Measurements from ENCODE around the gene SLC2A6.
A peak's percentile ranks its signal among the peaks of the same experiment; 100 is the strongest.

The SLC2A6 gene

DNA sequence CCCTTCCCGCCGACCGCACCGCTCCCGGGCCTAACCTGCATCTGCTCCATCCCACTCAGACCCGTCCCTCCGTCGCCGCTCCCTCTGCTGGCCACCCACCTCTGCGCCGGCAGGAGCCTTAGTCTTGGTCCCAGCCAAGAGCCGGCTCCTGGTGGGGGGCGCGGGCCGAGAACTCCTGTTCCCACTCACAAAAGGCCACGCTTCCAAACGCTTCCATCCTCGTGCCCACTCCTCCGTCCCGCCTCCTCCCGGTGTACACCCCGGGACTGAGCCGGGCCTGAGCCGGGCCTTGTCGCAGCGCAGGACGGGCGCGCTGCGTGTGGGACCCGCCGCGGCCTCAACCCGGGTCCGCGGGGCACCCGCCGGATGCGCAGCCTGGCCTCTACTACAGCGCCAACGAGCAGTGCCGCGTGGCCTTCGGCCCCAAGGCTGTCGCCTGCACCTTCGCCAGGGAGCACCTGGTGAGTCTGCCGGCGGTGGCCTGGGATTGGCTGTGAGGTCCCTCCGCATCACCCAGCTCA lies 49.2 kb downstream of the SLC2A6 start:
- TF ChIP-seq, protein P1, sequence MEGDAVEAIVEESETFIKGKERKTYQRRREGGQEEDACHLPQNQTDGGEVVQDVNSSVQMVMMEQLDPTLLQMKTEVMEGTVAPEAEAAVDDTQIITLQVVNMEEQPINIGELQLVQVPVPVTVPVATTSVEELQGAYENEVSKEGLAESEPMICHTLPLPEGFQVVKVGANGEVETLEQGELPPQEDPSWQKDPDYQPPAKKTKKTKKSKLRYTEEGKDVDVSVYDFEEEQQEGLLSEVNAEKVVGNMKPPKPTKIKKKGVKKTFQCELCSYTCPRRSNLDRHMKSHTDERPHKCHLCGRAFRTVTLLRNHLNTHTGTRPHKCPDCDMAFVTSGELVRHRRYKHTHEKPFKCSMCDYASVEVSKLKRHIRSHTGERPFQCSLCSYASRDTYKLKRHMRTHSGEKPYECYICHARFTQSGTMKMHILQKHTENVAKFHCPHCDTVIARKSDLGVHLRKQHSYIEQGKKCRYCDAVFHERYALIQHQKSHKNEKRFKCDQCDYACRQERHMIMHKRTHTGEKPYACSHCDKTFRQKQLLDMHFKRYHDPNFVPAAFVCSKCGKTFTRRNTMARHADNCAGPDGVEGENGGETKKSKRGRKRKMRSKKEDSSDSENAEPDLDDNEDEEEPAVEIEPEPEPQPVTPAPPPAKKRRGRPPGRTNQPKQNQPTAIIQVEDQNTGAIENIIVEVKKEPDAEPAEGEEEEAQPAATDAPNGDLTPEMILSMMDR (IDR thresholded peaks at IDR 0.05; ENCODE audit: insufficient read depth, low read length, missing control alignments), result peak; percentile 68
- DNase-seq (ENCODE audit: low read depth, low spot score), result no peak

DNA sequence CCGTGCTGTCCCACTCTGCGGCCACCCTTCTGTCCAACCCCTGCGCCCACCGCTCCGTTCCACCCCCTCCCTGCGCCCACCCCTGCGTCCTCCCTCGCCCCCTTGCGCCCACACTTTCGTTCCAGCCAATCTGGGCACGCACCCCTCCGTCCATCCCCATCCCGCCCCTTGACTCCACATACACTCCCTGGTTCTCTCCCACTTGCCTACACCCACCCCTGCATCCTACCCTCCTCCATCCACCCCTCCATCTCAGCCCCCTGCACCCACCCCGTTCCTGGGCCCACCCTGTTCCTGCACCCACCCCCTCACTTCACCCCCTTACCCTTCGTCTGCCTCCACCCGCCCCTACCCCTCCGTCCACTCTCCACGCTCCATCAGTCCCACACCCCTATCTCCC lies 49.7 kb downstream of the SLC2A6 start:
- DNase-seq (ENCODE audit: low read depth, low spot score), result no peak
- POLR2A ChIA-PET, result no interaction called here

More for the DNA sequence above, 49.2 kb downstream of the SLC2A6 start:
- POLR2A ChIA-PET, result no interaction called here
- CTCF ChIA-PET, result interaction anchor here (1.5 kb wide), 1 partner anchor 10 kb away, joined by 5 read pairs; no protein-coding TSS in a partner anchor
- H3K4me3 ChIP-seq (ENCODE audit: low read depth, low read length), result no peak overlapping the region

DNA sequence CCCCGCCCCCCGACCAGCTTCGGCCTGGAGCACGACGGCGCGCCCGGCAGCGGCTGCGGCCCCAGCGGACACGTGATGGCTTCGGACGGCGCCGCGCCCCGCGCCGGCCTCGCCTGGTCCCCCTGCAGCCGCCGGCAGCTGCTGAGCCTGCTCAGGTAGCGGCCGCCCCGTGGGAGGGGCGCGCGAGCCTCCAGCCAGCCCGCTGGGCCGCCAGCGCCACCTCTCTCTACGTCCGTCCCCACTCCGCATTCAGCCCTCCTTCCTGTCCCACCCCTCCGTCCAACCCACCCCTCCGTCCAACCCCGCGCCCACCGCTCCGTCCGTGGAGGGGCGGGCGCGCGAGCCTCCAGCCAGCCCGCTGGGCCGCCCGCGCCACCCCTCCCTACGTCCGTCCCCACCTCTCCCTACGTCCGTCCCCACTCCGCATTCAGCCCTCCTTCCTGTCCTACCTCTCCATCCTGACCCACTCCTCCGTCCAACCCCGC lies 50.2 kb downstream of the SLC2A6 start:
- ChIA-PET POLR2A (no interaction called here), CTCF (no interaction called here)
- TF ChIP-seq, protein P1 (IDR thresholded peaks at IDR 0.05; ENCODE audit: insufficient read depth, low read length, missing control alignments), result no peak
- DNase-seq (ENCODE audit: low read depth, low spot score), result no peak
- H3K4me3 ChIP-seq (ENCODE audit: low read depth, low read length), result peak overlapping the region; percentile 6; the same call in 1 of the 2 replicates

More for the DNA sequence above, 49.7 kb downstream of the SLC2A6 start:
- H3K4me3 ChIP-seq (ENCODE audit: low read depth, low read length), result no peak overlapping the region
- TF ChIP-seq, protein P1 (IDR thresholded peaks at IDR 0.05; ENCODE audit: insufficient read depth, low read length, missing control alignments), result no peak
- CTCF ChIA-PET, result no interaction called here

DNA sequence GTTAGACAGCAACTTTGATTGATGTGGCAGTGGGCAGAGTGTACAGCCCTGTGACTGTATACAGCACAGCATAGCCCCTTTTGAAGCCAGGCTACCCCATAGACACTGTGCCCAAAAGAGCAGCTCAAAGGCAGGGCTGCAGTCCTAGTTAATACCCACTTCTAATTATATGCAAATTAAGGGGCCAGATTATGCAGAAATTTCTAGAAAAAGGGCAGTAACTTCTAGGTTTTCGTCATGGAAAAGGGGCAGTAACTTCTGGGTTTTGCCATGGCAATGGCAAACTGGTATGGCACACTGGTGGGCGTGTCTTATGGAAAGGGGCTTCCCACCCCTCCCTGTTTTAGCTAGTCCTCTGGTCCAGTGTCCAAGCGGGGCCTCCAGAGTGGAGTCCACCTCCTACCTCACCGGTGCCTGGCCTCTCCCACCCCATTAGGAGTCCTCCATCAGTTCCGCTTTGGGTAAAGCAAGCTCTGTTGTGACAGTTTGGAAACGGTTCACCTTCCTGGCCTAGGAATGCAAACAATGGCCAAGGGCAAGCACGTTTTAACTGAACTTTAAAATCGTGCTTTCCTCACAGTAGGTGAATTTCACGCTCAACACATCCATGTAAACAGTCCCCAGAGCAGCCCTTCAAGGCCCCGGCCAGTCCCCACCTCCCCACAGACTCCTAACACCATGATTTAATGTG lies 51.1 kb downstream of the SLC2A6 start:
- DNase-seq (ENCODE audit: low read depth, low spot score), result no peak
- TF ChIP-seq, protein P1 (IDR thresholded peaks at IDR 0.05; ENCODE audit: insufficient read depth, low read length, missing control alignments), result no peak
- ChIA-PET CTCF (no interaction called here), POLR2A (interaction anchor here (1.0 kb wide), 1 partner anchor 80 kb away, joined by 4 read pairs; the partner anchor contains the start of genes MED22 and RPL7A)
- no peak overlapping the region for H3K4me3 ChIP-seq (ENCODE audit: low read depth, low read length)

DNA sequence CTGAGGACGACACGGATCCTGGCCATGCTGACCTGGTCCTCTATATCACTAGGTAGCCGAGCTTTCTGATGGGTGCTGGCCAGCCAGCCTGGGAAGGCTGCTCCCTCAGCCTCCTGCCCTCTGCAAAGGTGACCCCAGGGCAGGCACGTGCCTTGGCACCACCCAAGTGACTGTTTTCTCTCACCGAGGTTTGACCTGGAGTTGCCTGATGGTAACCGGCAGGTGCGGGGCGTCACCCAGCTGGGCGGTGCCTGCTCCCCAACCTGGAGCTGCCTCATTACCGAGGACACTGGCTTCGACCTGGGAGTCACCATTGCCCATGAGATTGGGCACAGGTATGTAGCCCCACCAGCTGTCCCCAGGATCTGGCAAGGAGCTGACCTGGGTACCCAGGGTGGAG lies 52.9 kb downstream of the SLC2A6 start:
- TF ChIP-seq, protein P1 (IDR thresholded peaks at IDR 0.05; ENCODE audit: insufficient read depth, low read length, missing control alignments), result no peak
- ChIA-PET CTCF (no interaction called here), POLR2A (interaction anchor here (1.5 kb wide), 1 partner anchor 9 kb away, joined by 3 read pairs; no protein-coding TSS in a partner anchor)
- H3K4me3 ChIP-seq (ENCODE audit: low read depth, low read length), result no peak overlapping the region
- DNase-seq (ENCODE audit: low read depth, low spot score), result no peak

DNA sequence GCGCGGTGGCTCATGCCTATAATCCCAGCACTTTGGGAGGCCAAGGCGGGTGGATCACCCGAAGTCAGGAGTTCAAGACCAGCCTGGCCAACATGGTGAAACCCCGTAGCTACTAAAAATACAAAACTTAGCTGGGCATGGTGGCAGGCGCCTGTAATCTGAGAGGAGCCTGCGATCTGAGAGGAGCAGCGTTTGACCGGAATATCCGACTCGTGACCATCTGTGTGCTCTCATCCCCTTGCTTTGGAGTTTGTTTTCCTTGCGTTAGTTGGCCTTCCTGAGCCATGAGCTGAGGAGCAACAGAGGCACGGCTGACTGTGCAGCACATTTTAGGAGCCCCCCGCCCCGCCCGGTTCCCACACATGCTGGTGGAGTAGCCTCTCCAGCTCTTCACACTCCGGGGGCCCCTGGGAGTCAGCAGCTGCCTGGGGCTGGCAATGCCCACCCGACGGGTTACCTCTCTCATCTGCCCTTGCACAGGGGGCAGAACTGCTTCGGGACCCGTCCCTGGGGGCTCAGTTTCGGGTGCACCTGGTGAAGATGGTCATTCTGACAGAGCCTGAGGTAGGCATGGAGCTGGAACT lies 53.8 kb downstream of the SLC2A6 start:
- CTCF ChIA-PET, result interaction anchor here (1.2 kb wide), 1 partner anchor 19 kb away, joined by 4 read pairs; no protein-coding TSS in a partner anchor
- POLR2A ChIA-PET, result interaction anchor here (1.5 kb wide), 1 partner anchor 8 kb away, joined by 3 read pairs; no protein-coding TSS in a partner anchor

More for the DNA sequence above, 53.8 kb downstream of the SLC2A6 start:
- DNase-seq (ENCODE audit: low read depth, low spot score), result no peak
- H3K4me3 ChIP-seq (ENCODE audit: low read depth, low read length), result no peak overlapping the region
- TF ChIP-seq, protein P1 (IDR thresholded peaks at IDR 0.05; ENCODE audit: insufficient read depth, low read length, missing control alignments), result no peak
